ENCODE measurements around the gene POLR3G.

POLR3G gene

DNA sequence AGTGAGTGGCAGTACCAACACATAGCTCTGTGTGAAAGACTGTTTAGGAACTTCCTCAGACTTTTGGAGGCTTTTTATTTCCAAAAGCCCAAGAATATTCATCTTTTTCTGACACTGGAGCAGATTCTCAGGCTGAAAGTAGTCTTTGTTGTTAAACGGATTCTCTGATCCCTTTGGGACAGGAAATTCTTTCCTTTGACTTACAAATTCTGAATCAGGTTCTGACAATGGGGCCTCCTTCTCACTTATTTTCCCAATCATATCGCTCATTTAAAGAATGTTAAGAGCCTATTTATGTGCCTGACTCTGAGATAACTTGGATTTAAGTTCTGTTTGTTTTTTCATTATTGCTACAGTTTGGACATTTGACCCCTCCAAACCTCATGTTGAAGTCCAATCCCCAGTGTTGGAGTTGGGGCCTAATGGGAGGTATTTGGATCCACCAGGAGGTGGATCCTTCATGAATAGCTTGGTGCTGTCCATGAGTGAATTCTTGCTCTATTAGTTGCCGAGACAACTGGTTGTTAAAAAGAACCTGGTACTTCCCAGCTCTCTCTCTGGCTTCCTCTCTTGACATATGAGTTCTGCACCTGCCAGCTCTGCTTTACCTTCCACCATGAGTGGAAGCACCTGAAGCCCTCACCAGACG, 79.8 kb downstream of the POLR3G start:
- no peak for DNase-seq

DNA sequence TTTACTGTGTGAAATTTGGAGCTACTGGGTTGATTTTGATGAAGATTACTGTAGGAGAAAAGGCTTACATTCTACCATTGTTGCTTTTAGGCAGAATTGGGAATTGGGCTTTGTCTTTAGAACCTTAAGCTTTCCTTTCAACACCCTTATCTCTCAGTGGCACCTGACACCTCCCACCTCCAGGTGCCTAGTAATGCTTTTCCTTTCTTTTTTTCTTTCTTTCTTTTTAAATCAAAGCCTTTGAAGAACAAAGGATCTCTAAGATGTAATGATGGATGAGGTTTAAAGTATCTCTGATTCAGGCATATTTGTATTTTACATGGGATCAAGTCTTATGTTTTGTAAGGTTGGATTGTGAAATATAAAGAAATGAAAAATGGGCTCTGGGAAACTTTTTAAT, 81.0 kb downstream of the POLR3G start:
- DNase-seq = no peak

DNA sequence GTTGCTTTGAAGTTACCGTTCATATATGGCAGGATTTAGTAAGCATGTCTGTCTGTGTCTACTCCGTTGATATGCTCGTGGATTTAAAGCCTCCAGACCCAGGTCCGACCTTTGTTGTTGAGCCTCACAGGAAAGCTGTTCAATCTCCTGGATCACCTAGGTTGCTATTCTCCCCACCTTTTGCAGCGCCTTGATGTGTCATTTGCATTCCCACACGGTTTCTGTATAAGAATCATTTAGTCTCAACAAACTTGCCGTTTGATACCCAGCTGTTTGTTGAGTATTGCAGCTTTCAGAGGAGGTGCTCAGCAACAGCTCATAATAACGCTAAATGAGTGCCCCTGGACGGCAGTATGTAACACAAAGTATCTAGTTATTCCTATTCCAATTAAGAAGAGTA, 82.7 kb downstream of the POLR3G start:
- DNase-seq = no peak

DNA sequence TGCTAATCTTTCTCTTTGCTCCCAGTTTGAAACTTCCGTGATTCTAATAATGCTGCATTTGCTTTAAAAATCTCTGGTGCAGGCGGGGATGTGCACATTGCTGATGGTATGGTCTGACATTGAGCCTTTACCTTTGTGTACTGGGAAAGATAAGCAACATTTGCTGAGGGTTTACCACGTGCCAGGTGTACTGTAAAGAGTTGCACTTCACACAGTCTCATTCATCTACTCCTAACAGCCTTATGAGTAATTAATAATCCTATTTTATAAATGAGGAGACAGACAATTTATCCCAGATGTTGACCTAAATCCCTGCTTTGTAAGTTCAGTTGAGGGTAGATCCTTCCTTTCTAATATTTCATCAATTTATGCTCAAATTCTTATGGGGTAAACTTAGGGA, 83.2 kb downstream of the POLR3G start:
- no peak for DNase-seq

DNA sequence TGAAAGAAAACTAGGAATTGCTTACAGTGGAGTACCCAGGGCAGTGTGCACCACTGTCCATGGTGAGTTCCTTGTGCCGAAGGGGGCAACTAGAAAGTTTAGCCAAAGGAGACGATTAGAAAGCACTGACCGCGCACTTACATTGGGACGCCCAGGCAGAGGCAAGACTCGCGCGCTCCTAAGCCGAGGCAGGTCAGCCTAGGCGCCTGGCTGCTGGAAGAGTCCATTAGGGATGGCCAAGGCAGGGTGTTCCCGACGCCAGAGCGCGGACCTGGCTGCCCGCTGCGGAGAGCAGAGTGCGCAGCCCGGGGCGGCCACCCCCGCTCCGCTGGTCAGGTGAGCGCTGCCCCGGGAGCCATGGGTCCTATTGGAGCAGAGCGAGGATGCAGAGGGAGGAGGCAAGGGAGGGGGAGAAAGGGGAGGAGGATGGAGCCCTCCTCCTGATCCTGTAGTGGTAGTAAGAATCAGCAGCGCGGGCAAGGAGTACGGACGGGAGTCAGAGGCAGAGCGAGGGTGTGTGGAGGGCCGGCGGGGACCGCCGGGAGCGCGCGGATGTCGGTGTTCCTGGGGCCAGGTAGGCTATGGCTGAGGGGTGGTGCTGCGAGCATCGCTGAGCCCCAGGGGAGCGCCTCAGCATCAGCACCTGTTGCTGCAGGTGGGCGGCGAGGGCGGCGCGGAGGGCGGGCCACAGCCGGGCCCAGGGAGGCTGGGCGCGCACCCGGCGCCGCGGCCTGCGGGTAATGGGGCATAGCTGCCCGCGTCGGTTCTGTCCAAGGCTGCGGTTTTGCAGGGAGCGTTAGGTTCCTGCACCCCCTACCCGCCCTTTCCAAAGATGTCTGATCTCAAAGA, 83.9 kb downstream of the POLR3G start, which contains the start of gene ADGRV1:
Gene ADGRV1 (plus strand): TSS at position 454 of the 849 bp plus-strand sequence. CDS start 99 bp downstream, at position 553.
- peak; percentile 95 for DNase-seq

DNA sequence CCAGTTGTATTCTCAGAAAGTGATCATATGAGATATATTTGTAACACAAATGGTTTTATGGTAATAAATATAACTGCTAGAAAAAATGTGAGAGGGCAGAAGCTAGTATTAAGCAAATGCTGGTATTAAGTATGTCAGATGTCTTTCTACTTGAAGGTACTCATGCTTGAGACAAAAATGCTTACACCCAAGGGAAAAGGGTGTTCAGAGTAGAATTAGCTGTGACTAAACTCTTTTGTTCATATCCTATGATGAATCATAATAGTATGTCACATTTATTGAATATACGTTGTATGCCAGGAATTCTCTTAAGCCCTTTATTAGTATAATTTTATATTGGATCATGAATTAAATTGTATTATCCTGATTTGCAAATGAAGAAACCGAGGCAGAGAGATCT, 86.1 kb downstream of the POLR3G start:
- DNase-seq = no peak

DNA sequence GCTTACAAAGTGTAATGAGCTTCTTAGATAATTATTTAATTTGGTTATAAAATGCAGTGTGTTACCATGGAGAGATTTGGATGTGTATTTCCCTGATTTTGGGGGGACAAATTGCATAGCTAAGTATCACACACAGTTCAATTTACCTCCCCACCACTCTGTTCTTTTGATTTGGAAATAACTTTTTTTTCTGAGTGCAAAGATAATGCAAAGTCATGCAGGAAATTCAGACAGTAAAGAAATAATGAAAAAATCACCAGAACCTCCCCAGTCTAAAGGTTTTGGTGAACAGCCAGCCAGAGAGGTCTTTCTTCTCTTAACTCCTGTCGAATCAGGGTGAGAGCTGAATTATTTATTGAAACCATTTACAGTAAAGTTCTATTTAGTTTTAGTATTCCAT, 87.1 kb downstream of the POLR3G start:
- DNase-seq = no peak

DNA sequence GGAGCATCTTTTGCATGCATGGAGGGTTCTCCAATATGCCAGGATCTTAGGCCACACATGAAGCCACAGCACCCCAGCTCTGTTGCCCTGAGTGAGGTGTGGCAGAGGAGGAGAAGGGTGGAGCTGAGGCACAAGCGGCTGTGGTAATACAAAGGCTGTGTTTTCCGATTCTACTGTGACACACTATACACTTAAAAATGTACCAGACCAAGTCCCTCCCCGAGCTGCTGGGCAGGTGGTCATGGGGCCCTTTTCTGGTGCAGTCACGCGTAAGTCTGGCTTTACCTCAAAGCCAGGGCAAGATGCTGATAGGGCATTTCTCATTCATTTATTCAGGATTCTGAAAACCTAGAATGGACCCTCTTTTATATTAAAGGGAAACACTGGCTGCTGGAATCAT, 87.7 kb downstream of the POLR3G start:
- peak; percentile 11 for DNase-seq

DNA sequence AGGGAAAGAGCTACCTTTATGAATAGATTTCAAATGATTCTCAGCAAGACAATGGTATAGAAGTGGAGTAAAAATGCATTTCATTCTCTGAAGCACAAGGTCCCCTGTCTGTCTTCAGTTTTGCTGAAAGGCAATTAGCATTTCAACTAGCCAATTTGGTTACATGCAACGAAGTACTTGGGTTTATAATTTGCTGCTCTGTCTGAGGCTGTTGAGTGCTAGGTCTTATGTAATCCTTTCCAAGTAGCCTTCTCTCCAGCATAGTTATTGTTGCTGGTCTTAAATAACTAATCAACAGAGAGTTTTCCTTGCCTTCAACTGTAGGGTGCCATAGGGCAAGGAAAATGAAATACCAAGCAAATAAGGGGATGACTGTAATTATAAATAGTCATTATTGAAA, 88.4 kb downstream of the POLR3G start:
- DNase-seq = no peak

All from NCI-H1092 treated with DMSO at 0.1 percent for 48 hours (cell line).